IPS-20b (cell line): ENCODE measurements around the gene GRB10.

Experiments used
- H3K27ac ChIP-seq: one replicate; pipeline ENCODE4 v1.5.1; 2013; ENCODE audit warnings: low read length
- H3K27me3 ChIP-seq: 2 replicates; pipeline ENCODE4 v1.6.1; 2013; ENCODE audit warnings: mild to moderate bottlenecking, low read length, inconsistent platforms; ENCODE audit not compliant: insufficient read depth
- H3K36me3 ChIP-seq: 2 replicates; pipeline ENCODE4 v1.6.1; 2013; ENCODE audit warnings: low read depth, mild to moderate bottlenecking, inconsistent platforms, low read length, moderate library complexity; ENCODE audit not compliant: insufficient read depth
- H3K4me1 ChIP-seq: 2 replicates; pipeline ENCODE4 v1.6.1; 2013; ENCODE audit warnings: mild to moderate bottlenecking, control low read depth, inconsistent platforms, low read length, moderate library complexity; ENCODE audit not compliant: insufficient read depth
- H3K4me3 ChIP-seq: 2 replicates; pipeline ENCODE4 v1.5.1; 2013; ENCODE audit warnings: mild to moderate bottlenecking, low read length, inconsistent platforms
- H3K9ac ChIP-seq: 2 replicates; pipeline ENCODE4 v1.6.1; 2013; ENCODE audit warnings: low read depth, mild to moderate bottlenecking, inconsistent platforms, low read length, moderate library complexity
- H3K9me3 ChIP-seq: 2 replicates; pipeline ENCODE4 v1.6.1; 2013; ENCODE audit warnings: mild to moderate bottlenecking, low read depth, low read length, inconsistent platforms; ENCODE audit not compliant: insufficient read depth

GRB10 gene

GRCh38 chr7:50724526-50725520 is 57.9 kb downstream of the GRB10 start:
- H3K4me1 ChIP-seq: no peaks in the 10 kb centered on the region; the same call in 1 of the 2 replicates
- H3K27ac ChIP-seq: no peak overlapping the region
- H3K9me3 ChIP-seq: no peaks in the 10 kb centered on the region
- no peak overlapping the region for H3K9ac ChIP-seq
- 0 out of 2 replicates have a peak, but pooled peaks cover 13% of the 10 kb centered on the region for H3K36me3 ChIP-seq
- no peaks in the 10 kb centered on the region for H3K27me3 ChIP-seq
- no peak overlapping the region for H3K4me3 ChIP-seq

GRCh38 chr7:50723888-50724287 is 58.8 kb downstream of the GRB10 start:
- Histone ChIP-seq H3K36me3 (0 out of 2 replicates have a peak, but pooled peaks cover 13% of the 10 kb centered on the region), H3K27ac (no peak overlapping the region), H3K9ac (no peak overlapping the region), H3K27me3 (no peaks in the 10 kb centered on the region), H3K4me1 (no peaks in the 10 kb centered on the region; the same call in 1 of the 2 replicates), H3K9me3 (no peaks in the 10 kb centered on the region), H3K4me3 (no peak overlapping the region)

- H3K27me3 ChIP-seq: no peaks in the 10 kb centered on the region
- H3K36me3 ChIP-seq: 0 out of 2 replicates have a peak, but pooled peaks cover 13% of the 10 kb centered on the region
- no peaks in the 10 kb centered on the region for H3K9me3 ChIP-seq
- no peaks in the 10 kb centered on the region; the same call in 1 of the 2 replicates for H3K4me1 ChIP-seq
- no peak overlapping the region for H3K27ac ChIP-seq
- no peak overlapping the region for H3K9ac ChIP-seq
- no peak overlapping the region for H3K4me3 ChIP-seq
Measured at GRCh38 chr7:50723173-50723572, 59.5 kb downstream of the GRB10 start.

- H3K27me3 ChIP-seq: no peaks in the 10 kb centered on the region
- no peaks in the 10 kb centered on the region; the same call in 1 of the 2 replicates for H3K4me1 ChIP-seq
- no peak overlapping the region for H3K27ac ChIP-seq
- H3K9ac ChIP-seq: no peak overlapping the region
- H3K9me3 ChIP-seq: no peaks in the 10 kb centered on the region
- no peak overlapping the region for H3K4me3 ChIP-seq
- H3K36me3 ChIP-seq: 0 out of 2 replicates have a peak, but pooled peaks cover 13% of the 10 kb centered on the region
Measured at GRCh38 chr7:50721661-50722259, 60.9 kb downstream of the GRB10 start.

- H3K27ac ChIP-seq: no peak overlapping the region
- H3K9ac ChIP-seq: no peak overlapping the region
- H3K4me3 ChIP-seq: no peak overlapping the region
- no peaks in the 10 kb centered on the region for H3K27me3 ChIP-seq
- H3K9me3 ChIP-seq: no peaks in the 10 kb centered on the region
- H3K36me3 ChIP-seq: 0 out of 2 replicates have a peak, but pooled peaks cover 13% of the 10 kb centered on the region
- H3K4me1 ChIP-seq: no peaks in the 10 kb centered on the region; the same call in 1 of the 2 replicates
Measured at GRCh38 chr7:50721160-50721559, 61.5 kb downstream of the GRB10 start.

- Histone ChIP-seq H3K27me3 (no peaks in the 10 kb centered on the region), H3K27ac (no peak overlapping the region), H3K36me3 (0 out of 2 replicates have a peak, but pooled peaks cover 13% of the 10 kb centered on the region), H3K9ac (no peak overlapping the region), H3K4me1 (no peaks in the 10 kb centered on the region; the same call in 1 of the 2 replicates), H3K9me3 (no peaks in the 10 kb centered on the region), H3K4me3 (no peak overlapping the region)
Measured at GRCh38 chr7:50720295-50720694, 62.4 kb downstream of the GRB10 start.

GRCh38 chr7:50718876-50719275 is 63.8 kb downstream of the GRB10 start:
- Histone ChIP-seq H3K4me1 (no peaks in the 10 kb centered on the region; the same call in 1 of the 2 replicates), H3K9me3 (no peaks in the 10 kb centered on the region), H3K36me3 (0 out of 2 replicates have a peak, but pooled peaks cover 2% of the 10 kb centered on the region), H3K27ac (no peak overlapping the region), H3K27me3 (no peaks in the 10 kb centered on the region), H3K9ac (no peak overlapping the region), H3K4me3 (no peak overlapping the region)

GRCh38 chr7:50718311-50718710 is 64.4 kb downstream of the GRB10 start:
- Histone ChIP-seq H3K4me1 (no peaks in the 10 kb centered on the region; the same call in 1 of the 2 replicates), H3K27me3 (no peaks in the 10 kb centered on the region), H3K9me3 (no peaks in the 10 kb centered on the region), H3K27ac (no peak overlapping the region), H3K9ac (no peak overlapping the region), H3K36me3 (no peaks in the 10 kb centered on the region), H3K4me3 (no peak overlapping the region)

- Histone ChIP-seq H3K9ac (no peak overlapping the region), H3K4me1 (no peaks in the 10 kb centered on the region; the same call in 1 of the 2 replicates), H3K4me3 (no peak overlapping the region), H3K27me3 (no peaks in the 10 kb centered on the region), H3K9me3 (no peaks in the 10 kb centered on the region), H3K36me3 (no peaks in the 10 kb centered on the region), H3K27ac (no peak overlapping the region)
Measured at GRCh38 chr7:50717181-50717580, 65.5 kb downstream of the GRB10 start.

- H3K36me3 ChIP-seq: no peaks in the 10 kb centered on the region
- H3K4me1 ChIP-seq: peaks cover 2% of the 10 kb centered on the region; the same call in 1 of the 2 replicates
- no peaks in the 10 kb centered on the region for H3K27me3 ChIP-seq
- no peak overlapping the region for H3K27ac ChIP-seq
- H3K9me3 ChIP-seq: no peaks in the 10 kb centered on the region
- no peak overlapping the region for H3K9ac ChIP-seq
- no peak overlapping the region for H3K4me3 ChIP-seq
Measured at GRCh38 chr7:50714857-50715256, 67.8 kb downstream of the GRB10 start.

GRCh38 chr7:50713123-50713965 is 69.4 kb downstream of the GRB10 start:
- Histone ChIP-seq H3K9me3 (no peaks in the 10 kb centered on the region), H3K4me3 (no peak overlapping the region), H3K4me1 (peaks cover 2% of the 10 kb centered on the region; the same call in 1 of the 2 replicates), H3K27me3 (no peaks in the 10 kb centered on the region), H3K9ac (no peak overlapping the region), H3K27ac (no peak overlapping the region), H3K36me3 (no peaks in the 10 kb centered on the region)
